Hematopoietic multipotent progenitor cell (in vitro differentiated cells): ENCODE data around the gene KRTAP10-6. TPM values are rescaled to one million over a fixed set of nuclear protein-coding genes. Genes with fewer than 3 reads are reported as not detected.
"Not testable (repeated sequence)": the region's sequence is repeated elsewhere in the genome, so short reads cannot be mapped to it uniquely, and the experiment has no call there.

Source experiments
- DNase-seq, 3 donors: peaks; one replicate each; pipeline ENCODE4 v3.0.0-alpha.2; 2011 to 2015; ENCODE audit warnings: low read depth in 2 of 3, low spot score in 2 of 3
- total RNA-seq: library from RNA; depleted of rRNA; stranded (reverse); fragments of >200 nt; gene quantifications from one replicate; pipeline ENCODE4 v1.2.3, GENCODE V29; 2012

KRTAP10-6 gene, protein sequence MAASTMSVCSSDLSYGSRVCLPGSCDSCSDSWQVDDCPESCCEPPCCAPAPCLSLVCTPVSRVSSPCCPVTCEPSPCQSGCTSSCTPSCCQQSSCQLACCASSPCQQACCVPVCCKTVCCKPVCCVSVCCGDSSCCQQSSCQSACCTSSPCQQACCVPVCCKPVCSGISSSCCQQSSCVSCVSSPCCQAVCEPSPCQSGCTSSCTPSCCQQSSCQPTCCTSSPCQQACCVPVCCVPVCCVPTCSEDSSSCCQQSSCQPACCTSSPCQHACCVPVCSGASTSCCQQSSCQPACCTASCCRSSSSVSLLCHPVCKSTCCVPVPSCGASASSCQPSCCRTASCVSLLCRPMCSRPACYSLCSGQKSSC
- not detected for total RNA-seq

DNA sequence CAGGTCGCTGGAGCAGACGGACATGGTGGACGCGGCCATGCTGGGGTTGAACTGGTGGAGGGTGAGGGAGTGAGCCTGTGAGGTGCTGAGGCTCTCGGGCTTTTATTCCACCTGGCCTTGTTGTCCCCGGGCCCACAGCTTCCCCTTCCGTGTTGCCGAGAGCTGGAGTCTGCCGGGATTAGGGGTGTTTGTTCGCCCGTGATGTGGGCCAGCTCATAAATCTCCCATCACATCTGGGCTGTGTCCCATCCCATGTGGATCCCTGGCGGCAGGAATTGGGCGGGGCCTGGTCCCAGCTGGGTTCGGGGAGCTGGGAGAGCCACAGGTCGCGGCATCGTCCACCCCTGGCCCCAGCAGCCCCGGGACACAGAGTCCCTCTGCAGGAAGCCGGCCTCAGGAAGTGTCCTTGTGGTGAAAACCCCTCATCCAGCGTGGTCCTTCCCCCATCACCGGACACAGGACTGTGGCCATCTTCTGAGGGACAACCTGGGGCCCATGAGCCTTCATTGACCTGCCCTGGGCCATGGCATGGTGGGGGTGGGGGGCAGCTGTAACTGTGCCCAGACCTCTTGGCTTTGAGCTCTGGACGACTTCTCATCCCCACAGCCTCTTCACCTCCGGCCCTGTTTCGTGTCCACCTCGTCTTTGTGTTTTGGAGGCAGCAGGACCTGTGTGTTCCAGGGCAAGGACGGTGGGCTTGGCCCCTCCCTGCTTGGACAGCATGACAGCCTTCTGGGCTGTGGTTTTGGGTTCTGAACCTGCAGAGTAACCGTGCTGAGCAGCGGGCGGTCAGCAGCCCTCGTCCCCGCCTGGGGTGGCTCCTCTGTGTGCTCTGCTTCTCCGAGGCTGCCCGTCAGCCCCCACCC lies at the start of gene KRTAP10-6:
Gene KRTAP10-6 (minus strand): TSS at position 60 of the 866 bp plus-strand sequence. CDS start 21 bp downstream, at position 39.
- no peak for DNase-seq

DNA sequence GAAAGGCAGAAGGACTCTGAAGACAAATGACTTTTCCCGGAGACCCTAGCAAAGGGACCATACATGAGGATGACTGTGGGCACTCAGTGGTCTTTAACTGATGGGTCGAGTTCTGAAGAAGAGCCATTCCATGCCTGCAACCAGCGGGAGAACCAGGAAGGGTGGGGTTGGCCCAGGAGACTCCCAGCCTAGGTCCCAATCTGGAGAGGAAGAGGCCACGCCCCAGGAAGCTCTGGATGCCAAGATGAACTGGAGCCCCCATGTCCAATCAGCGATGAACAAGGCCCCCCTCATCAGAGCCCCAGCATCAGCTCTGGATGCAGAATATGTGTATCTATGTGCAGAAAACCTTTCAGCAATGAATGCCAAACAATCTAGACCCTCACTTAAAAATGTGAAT lies 48.5 kb upstream of the KRTAP10-6 start:
- DNase-seq = no peak

DNA sequence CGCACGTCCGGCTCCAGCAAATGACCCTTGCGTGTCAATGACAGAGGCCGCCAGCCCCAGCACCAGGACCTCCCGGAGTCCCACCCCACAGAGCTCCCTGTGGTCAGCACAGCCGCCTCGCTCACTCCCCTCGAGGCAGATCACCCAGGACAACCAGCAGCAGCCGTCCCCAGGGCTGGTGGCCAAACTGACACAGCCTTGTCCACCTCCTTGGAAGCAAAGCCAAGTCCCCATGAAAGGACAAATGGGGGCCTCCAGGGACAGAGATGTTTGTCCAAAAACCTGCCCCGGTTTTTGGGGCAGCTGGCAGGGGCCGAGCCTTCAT lies 47.0 kb upstream of the KRTAP10-6 start:
- DNase-seq = no peak

DNA sequence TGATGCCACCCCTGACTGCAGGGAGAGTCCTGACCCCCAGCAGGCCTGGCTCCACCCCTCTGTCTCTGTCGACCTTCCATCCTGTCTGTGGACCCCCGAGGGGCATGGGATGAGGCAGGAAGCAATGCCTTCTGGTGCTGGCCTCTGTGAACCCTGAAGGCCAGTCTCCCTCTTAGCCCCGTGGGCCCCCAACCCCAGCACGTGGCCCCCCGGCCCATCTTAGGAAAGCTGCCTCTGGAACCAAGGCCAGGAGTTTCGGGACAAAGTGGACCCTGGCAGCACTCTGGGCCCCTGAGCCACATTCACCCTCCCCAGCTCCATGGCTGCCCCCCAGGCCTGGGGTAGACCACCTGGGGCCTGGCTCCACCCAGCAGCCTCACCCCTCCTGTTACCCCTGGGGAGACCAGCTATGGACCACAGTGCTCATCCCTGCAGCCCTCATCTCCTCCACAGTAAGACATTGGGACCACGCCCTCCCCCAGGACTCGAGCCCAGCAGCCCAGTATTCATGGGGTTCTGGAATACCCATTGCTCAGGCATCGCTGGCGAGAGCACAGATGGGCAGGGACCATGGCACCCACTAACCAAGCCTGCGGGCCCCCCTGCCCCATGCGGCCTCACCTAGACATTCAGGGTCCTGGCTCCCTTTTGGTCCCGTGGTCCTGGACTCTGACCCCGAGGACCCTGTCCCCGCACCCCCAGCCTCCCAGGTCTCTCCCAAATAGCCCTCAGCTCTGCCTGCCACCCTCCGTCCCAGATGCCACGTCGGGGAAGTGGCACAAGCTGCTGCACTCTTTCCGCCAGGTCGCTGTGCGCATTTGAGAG lies 46.4 kb upstream of the KRTAP10-6 start:
- not testable (repeated sequence) for DNase-seq

DNA sequence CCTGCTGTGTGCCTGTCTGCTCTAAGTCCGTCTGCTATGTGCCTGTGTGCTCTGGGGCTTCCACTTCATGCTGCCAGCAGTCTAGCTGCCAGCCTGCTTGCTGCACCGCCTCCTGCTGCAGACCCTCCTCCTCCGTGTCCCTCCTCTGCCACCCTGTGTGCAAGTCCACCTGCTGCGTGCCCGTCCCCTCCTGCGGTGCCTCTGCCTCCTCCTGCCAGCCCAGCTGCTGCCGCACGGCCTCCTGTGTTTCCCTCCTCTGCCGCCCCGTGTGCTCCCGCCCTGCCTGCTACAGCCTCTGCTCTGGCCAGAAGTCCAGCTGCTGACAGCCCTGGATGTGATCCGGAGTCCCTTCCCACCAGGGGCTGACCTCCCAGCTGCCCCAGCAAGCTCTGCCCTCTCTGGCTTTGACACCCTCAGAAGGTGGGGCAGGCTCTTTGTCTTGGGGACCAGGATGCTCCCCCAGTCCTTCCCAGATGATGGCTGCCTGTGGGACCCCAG lies 45.6 kb upstream of the KRTAP10-6 start:
- not testable (repeated sequence) for DNase-seq

DNA sequence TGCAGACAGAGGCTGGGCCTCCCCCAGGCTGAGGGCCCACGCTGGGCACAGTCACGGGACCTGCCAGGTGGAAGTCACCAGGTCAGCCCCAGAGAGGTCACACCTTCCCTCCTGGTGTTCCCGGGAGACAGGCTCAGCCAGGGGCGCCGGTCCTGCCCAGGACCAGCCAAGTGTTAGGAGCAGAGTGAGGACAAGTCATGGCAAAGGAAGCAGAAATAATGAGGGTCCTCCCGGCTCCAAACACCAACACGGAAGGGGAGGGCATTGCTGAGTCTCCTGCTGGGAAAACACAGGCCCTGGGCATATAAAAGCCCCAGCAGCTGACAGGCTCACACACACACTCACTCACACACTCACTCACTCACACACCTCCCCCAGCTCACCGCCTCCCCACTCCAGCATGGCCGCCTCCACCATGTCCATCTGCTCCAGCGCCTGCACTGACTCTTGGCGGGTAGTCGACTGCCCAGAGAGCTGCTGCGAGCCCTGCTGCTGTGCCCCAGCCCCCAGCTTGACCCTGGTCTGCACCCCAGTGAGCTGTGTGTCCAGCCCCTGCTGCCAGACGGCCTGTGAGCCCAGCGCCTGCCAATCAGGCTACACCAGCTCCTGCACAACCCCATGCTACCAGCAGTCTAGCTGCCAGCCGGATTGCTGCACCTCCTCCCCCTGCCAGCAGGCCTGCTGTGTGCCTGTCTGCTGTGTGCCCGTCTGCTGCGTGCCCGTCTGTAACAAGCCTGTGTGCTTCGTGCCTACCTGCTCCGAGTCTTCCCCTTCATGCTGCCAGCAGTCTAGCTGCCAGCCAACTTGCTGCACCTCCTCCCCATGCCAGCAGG lies 44.9 kb upstream of the KRTAP10-6 start, which contains the start of gene KRTAP10-10:
Gene KRTAP10-10 (plus strand): TSS at position 339 of the 833 bp plus-strand sequence. CDS start 62 bp downstream, at position 401.
- no peak for DNase-seq

DNA sequence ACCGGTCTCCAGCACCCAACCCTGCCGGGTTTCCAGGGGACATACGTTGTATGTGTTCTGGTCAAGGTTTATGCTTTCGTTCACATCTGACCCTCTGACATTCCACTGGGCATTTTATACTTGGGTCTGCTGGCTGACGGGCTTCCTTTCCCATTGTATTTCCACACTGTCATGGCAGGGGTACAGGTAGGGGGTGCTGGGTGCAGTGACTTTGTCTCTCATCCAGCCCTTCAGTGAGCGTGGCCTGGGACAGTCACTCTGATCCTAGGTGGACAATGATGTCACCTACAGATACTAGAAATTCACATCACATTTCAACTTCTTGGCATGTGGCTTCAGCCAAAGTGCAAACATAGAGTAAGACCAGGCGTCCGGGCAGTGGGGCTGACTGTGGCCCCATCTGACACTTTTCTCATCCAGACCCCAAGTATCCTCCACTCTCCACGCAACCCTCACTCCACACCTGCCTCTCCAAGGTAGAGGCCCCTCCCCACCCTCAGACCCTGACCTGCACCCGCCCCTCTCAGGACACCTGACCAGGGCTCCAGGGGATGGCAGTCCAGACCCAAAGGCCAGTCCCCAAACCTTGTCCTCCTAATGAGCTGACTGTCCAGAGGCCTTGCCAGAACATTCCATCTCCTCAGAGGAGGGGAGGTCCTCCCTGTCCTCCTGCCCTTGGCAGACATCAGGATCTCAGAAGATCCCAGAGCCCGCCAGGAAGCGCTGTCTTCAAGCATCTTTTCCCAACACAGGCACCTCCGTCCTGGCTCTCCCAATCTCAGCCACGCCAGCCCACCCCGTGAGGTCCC lies 44.1 kb upstream of the KRTAP10-6 start:
- DNase-seq = no peak

DNA sequence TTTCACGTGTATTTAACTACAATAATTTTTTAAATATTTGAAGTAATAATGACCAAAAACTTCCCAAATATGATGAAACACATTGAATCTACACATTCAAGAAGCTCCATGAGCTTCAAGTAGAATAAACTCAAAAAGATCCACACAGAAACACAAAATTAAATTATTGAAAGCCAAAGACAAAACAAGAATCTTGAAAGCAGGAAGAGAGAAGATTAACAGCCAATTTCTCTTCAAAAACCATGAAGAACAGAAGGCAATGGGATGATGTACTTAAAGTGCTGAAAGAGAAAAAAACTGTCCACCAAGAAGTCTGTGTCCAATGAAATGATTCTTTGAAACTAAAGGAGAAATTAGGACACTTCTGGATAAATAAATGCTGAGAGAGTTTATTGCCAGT lies 39.8 kb upstream of the KRTAP10-6 start:
- no peak for DNase-seq

DNA sequence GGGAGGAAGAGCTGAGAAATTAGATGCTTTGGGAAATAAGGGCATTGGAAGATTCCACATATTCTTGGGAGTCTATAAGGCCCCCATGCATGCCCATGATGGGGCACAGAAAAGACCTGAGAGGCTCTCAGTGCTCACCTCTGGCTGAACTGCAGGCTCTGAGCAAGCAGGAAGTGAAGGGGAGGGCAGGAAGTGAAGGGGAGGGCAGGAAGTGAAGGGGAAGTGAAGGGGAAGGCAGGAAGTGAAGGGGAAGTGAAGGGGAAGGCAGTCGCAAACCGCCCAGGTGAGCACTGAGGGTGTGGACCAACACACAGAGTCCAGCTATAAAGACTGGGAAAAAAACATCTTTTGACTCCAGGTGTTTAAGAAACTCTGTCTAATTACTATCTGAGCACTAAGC lies 38.1 kb upstream of the KRTAP10-6 start:
- no peak for DNase-seq

DNA sequence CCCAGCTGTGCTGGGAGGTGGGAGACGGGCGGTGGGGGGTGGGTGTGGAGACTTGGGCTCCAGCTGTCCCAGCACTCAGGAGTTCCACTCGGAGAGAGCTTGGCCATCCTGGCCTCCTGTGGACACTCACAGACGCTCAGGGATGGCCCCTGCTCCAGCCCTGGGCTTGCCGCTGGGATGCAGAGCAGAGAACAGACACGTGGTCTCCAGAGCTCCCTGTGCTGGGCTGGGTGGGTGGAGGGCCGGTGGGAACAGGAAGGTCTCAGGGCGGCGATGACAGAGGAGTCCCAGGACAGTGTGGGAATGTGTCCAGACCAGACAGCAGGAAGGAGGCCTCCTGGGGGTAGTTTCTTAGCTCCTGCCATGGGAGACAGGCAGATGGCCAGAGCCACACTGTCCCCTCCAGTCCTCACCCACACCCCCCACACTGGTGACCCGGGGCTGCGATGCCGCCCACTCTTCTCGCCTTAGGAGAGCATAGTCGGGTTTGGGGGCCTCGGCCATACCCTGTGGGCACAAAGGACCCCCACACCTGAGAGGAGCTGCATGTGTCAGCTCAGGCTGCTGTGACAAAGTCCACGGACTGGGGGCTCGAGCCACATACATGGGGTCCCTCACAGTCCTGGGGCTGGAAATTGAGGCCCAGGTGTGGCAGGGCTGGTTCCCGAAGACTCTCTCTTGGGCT lies 36.5 kb upstream of the KRTAP10-6 start:
- no peak for DNase-seq

DNA sequence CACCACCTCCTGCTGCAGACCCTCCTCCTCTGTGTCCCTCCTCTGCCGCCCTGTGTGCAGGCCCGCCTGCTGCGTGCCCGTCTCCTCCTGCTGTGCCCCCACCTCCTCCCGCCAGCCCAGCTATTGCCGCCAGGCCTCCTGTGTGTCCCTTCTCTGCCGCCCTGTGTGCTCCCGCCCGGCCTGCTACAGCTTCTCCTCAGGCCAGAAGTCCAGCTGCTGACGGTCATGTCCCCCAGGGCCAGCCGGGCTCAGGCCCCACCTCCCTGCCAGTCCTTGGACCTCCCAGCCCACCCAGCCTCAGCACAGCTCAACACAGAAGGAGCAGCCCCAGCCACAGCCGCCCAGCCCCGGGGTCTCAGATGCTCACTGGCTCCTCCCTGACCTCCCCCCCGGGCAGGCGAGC lies 35.5 kb upstream of the KRTAP10-6 start:
- DNase-seq = not testable (repeated sequence)

DNA sequence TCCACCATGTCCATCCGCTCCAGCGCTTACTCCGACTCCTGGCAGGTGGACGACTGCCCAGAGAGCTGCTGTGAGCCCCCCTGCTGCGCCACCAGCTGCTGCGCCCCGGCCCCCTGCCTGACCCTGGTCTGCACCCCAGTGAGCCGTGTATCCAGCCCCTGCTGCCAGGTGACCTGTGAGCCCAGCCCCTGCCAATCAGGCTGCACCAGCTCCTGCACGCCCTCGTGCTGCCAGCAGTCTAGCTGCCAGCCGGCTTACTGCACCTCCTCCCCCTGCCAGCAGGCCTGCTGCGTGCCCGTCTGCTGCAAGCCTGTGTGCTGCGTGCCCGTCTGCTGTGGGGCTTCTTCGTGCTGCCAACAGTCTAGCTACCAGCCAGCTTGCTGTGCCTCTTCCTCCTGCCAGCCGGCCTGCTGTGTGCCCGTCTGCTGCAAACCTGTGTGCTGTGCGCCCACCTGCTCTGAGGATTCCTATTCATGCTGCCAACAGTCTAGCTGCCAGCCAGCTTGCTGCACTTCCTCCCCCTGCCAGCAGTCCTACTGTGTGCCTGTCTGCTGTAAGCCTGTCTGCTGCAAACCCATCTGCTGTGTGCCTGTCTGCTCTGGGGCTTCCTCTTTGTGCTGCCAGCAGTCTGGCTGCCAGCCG lies 35.0 kb upstream of the KRTAP10-6 start:
- not testable (repeated sequence) for DNase-seq

DNA sequence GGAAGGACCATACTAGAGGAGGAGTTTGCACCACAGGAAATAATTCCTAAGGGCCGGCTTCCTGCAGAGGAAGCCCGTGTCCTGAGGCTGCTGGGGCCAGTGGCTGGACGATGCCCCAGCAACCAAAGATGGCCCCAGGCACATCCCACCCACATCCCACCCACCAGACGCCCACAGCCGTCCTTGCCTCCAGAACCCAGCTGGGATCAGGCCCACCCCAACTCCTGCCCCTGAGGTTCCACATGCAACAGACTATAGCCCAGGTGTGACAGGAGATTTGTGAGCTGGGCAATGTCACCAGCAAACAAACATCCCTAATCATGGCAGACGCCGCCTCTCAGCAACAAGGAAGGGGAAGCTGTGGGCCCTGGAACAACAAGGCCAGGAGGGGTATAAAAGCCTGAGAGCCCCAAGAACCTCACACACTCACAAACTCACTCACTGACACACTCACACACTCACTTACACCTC lies 34.4 kb upstream of the KRTAP10-6 start, which contains the start of gene KRTAP10-9:
Gene KRTAP10-9 (plus strand): TSS at position 421 of the 471 bp plus-strand sequence. CDS start 79 bp downstream, outside the sequence.
- DNase-seq = no peak

DNA sequence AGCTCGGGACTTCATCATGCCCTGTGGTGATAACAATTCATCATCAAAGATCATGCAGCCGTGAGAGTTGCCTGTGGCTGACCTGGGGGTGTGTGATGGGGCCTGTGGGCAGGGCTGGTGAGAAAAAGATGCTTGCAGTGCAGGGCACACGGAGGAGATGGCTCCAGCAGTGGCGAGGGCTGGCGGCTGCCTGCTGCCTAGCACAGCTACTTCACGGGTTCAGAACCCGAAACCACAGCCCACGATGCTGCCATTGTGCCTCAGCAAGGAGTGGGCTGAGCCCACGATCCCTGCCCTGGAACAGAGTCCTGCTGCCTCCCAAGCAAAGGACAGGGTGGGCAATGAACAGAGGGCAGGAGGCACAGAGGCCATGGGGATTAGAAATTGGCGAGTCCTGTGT lies 34.0 kb upstream of the KRTAP10-6 start:
- no peak for DNase-seq

DNA sequence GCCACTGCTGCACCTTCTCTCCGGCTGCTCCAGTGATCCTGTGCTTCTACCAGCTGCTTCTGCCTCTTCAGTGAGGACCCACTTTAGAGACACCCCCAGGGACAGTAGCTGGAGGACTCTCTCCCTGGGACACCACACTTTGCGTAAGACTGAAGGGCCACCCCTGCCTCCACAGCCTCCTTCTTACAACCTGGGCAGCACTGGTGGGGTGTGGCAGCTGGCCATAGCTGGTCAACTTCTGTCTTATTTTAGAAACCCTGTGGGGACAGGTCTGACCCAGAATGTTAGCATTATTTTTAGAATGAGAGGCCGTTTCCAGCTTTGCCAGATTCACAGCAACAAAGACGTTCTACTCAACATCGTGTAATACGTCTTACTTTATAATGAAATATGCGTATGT lies 33.5 kb upstream of the KRTAP10-6 start:
- DNase-seq = no peak

DNA sequence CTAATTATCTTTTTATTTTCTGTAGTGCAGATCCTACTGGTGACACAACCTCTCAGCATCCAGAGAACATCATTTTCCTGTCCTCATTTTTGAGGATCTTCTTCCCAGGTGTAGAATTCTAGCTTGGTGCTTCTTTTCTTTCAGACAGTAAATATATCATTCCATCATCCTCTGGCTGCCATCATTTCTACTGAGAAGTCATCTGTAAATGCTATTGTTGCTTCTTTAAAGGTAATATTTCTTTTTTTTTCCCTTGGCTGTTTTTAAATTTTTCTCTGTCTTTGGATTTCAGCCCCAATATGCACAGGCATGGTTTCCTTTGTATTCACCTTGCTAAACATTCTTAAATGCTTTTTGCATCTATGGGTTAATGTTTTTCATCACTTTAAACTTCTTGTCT lies 31.3 kb upstream of the KRTAP10-6 start:
- no peak for DNase-seq

DNA sequence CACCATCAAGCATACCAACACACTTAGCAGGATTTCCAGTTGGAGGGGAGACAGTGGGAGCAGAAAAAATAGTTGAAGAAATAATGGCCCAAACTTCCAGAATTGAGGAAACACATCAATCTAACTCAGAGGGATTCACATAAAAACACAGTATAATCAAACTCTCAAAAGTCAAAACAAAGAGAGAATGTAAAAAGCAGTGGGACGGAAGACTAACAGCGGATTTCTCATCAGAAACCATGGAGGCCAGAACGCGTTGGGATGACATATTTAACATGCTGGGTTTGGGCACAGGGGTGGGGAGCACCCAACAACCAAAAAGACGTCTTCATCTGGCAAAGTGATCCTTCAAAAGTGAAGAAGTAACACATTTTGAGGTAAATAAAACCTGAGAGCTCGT lies 27.6 kb upstream of the KRTAP10-6 start:
- DNase-seq = no peak

DNA sequence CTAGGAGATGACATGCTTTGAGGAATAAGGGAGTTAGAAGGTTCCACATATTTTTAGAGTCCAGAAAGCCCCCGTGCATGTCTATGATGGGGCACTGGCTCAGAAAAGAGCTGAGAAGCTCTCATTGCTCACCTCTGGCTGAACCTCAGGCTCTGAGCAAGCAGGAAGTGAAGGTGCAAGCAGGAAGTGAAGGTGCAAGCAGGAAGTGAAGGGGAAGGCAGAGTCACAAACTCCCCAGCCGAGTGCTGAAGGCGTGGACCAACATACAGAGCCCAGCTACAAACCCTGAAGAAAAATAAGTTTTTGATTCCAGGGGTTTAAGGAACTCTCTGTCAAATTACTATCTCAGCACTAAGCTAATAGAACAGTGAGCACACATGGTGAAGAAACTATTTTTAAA lies 26.6 kb upstream of the KRTAP10-6 start:
- DNase-seq = peak in 1 of 3 donors; percentile 24
